Prostate gland (tissue), 2 donors: Measurements from ENCODE around the gene SUCLG1.

Experiments
- CTCF ChIP-seq, 4 experiments: fragments of 200-600 bp in 2 of 4; fragments of 450-650 bp in 2 of 4; sonication (generic) in 2 of 4; IDR thresholded peaks; 1 replicate in 3 of 4; 2 replicates in 1 of 4; pipeline ENCODE4 v1.5.1; 2016 to 2019; ENCODE audit warnings: antibody characterized with exemption in 4 of 4, mild to moderate bottlenecking in 2 of 4, moderate library complexity in 2 of 4
- POLR2A ChIP-seq: fragments of 450-650 bp; IDR thresholded peaks from one replicate; pipeline ENCODE4 v1.6.1; 2016; ENCODE audit warnings: antibody characterized with exemption, mild to moderate bottlenecking
- POLR2AphosphoS5 ChIP-seq: sonication (generic); formaldehyde crosslinking; IDR thresholded peaks from one replicate; pipeline ENCODE4 v1.6.1; 2017; ENCODE audit warnings: antibody characterized with exemption

- no peak for TF ChIP-seq CTCF (IDR thresholded peaks at IDR 0.05)
- TF ChIP-seq POLR2AphosphoS5: no peak
- TF ChIP-seq POLR2A: no peak
Measured at GRCh38 chr2:84388921-84389490, 70.1 kb downstream of the SUCLG1 start.
